ENCODE data around the gene CAVIN2.

CAVIN2 gene, protein sequence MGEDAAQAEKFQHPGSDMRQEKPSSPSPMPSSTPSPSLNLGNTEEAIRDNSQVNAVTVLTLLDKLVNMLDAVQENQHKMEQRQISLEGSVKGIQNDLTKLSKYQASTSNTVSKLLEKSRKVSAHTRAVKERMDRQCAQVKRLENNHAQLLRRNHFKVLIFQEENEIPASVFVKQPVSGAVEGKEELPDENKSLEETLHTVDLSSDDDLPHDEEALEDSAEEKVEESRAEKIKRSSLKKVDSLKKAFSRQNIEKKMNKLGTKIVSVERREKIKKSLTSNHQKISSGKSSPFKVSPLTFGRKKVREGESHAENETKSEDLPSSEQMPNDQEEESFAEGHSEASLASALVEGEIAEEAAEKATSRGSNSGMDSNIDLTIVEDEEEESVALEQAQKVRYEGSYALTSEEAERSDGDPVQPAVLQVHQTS

DNA sequence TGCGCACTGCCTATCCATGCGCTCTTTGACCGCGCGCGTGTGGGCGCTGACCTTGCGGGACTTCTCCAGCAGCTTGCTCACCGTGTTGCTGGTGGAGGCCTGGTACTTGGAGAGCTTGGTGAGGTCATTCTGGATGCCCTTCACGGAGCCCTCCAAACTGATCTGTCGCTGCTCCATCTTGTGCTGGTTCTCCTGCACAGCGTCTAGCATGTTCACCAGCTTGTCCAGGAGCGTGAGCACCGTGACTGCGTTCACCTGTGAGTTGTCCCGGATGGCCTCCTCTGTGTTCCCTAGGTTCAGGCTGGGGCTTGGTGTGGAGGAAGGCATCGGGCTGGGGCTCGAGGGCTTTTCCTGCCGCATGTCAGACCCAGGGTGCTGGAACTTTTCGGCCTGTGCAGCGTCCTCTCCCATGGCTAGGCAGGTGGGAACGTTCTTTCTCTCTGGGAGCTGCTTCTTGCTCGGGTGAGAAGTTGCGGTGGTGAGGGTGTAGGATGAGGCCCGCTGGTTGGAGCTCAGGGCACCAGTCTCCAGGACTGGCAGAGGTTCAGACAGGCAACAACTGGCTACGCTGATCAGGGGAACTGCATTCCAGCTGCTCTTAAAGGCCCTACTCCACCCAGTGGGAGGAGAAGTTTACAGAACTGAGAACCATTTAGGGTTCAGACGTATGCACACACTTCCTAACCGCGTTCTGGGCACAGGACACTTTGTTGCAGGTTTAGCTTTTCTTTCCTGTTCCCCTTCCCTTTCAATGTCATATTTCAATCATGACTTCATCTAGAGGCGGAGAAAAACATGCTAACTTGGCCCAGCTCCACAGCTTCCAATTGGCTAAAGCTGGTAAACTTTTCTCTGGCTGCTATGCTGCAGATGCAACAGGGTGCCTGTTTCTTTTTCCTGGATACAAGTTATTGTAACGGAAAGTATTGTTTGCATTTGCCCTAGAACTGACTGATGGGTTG, at the start of gene CAVIN2:
Gene CAVIN2 (minus strand): TSS at position 574 of the 962 bp plus-strand sequence. CDS start 163 bp downstream, at position 411.
- DNase-seq (ENCODE audit: low spot score) (peak; percentile 60), FAIRE-seq (no peak)

DNA sequence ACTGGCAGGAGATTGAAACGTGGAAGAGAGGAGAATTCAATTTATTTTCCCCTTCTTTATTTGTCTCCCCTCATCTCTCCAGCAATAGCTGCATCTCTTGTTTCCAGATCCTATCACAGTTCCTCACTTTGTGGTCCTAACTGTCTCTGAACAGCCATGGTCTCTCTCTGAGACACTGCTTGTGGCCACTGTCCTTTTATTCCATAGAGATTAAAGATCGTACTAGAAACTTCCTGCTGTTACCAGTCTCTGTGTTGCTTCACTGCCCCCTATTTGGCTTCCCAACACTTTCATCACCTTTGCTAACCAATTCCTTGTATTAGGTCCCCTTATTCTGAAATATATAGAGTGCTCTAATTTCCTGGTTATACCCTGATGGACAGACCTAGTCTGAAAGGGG, 48.9 kb upstream of the CAVIN2 start:
- DNase-seq (ENCODE audit: low spot score) (no peak), FAIRE-seq (no peak)

DNA sequence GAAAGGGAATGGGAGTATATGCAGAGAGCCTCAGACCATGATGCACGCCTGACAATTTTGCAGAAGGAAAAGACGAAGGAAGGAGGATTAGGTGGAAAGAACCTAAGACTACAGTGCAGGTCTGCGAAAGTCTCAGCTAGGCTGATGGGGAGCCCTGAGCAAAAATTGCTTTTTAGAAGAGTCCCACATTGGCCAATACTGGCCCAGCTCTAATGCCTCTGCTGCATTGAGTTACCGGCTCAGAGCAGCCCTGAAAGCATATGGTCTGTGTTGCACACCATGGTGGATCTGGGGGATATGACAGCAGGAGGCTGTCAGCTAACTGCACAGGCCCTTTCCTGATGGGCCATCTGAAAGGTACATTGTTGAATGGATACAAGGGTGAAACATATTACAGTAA, 48.3 kb upstream of the CAVIN2 start:
- DNase-seq (ENCODE audit: low spot score) (no peak), FAIRE-seq (no peak)

DNA sequence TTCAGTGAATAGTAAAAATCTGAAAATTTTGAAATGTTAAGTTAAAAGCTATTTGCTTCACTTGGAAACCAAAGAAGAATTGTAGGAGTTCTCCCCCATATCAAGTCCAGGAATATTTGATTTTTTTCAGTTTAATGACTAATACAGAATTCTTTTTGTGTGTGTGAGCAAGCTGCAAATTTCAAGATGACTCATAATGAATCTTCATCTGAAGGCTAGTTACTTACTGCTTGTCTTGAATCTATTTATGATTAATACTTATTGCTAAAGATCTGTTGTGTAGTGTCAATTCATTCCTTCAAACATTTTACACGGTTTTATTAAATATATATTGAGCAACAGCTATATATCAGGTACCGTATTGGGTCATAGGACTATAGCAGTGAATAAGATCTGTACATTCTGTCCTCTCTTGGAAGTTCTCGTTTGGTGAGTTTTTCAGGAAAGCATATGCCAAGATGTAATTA, 47.8 kb upstream of the CAVIN2 start:
- peak; percentile 44 for DNase-seq (ENCODE audit: low spot score)
- FAIRE-seq = no peak

DNA sequence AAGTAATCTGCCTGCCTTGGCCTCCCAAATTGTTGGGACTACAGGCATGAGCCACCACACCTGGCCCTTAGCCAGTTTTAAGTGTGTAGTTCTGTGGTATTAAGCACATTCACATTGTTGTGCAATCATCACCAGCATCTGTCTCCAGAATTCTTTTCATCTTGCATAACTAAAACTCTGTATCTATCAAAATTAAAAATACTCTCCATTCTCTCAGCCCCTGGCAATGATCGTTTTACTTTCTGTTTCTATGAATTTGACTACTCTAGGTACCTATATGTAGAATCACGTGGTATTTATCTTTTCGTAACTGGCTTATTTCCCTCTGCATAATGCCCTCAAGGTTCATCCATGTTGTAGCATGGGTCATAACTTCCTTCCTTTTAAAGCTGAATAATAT, 45.5 kb upstream of the CAVIN2 start:
- FAIRE-seq (no peak), DNase-seq (ENCODE audit: low spot score) (no peak)

DNA sequence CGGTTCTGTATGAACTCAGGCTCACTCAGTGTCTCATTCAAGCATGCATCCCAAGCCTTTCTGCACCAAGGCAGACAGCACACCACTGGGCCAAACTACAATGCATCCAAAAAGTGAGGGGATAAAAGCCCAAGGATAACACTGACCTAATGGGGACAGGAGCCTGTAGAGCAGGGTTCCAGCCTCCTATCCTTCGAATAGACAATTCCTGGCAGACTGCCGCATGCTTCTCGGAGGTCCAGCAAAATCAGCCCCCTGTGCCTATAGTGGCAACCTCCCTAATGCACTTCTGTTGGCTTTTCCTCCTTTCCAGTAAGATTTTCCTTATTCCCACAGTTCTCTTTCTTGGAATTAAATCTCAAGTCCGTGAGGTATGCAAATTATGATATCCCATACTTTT, 44.8 kb upstream of the CAVIN2 start:
- DNase-seq (ENCODE audit: low spot score) = no peak
- FAIRE-seq = no peak

DNA sequence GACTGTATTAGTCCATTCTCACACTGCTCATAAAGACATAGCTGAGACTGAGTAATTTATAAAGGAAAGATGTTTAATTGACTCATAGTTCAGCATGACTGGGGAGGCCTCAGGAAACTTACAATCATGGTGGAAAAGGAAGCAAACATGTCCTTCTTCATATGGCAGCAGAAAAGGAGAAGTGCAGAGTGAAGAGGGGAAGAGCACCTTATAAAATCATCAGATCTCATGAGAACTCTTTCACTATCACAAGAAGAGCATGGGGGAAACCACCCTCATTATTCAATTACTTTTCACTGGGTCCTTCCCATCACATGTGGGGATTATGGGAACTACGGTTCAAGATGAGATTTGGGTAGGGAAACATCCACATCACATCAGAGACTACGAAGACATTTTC, 43.0 kb upstream of the CAVIN2 start:
- FAIRE-seq = no peak
- no peak for DNase-seq (ENCODE audit: low spot score)

DNA sequence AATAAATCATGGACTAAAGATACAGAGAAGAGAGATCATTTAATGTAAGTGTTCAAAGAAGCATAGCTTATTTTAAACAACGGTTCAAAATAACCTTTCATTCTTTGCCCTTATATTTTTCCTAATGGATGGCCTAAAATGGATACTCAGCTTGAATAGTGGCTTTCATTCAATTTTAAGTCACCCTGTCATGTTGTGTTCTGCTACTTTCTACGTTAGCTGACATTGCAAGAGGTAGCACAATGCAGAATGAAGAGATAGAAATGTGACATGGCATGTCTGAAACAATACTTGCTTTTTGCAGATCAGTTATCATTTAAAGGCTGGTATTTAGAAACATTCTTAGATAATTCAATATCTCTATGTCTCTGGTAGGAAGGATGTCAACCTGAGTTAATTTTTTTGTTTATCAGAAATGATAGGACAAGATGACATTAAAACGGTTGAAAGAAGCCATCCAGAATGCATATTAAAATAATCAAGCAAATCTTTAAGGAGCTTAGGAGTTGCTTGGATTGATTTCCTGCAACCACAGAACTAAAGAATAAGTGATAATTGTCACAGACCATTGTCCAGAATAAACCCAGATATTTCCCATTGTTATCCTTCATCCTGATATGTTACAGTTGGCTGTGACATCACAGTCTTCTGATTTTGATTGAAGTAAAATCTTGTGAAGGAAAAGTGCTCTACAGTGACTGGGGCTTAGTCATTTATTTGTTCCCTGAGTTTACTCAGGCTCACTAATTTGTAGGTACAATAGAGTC, 41.7 kb upstream of the CAVIN2 start:
- DNase-seq (ENCODE audit: low spot score) = no peak
- FAIRE-seq = no peak

DNA sequence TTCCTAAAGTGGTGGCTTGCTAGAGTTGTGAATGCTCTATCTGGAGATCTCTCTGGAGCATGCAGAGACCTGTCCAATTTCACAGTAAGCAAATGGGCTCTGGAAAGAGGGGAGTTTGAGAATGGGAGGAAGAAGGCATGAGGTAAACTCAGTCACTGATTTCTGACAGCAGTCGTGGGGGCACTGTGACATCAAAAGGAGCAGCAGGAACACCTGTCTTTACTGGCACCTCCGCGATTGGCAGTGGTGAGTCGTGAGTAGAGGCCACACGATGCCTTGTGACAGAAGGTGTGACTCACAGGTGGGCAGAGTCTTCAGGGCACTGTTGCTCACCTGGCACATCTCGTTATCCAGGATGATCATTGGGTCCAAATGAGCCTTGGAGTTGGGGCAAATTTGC, 38.8 kb upstream of the CAVIN2 start:
- peak; percentile 40 for FAIRE-seq
- DNase-seq (ENCODE audit: low spot score) = no peak

DNA sequence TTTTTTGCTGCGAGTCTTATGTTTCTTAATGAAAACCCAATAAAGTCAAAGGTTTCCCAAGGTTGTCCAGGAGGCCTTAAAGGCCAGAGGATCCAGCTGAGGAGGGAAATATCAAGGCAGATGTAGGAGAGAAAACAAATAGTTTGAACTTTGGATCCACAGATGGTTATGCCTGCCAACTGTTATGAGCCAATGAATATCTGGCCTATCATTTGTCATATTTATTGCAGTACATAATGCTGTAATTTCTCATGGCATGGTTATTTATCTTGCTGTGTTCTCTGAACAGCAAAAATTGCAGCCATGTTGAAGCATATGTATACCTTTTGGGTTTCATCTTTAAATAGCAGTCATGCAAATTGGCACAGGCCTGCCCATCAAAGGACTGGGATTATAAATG, 38.2 kb upstream of the CAVIN2 start:
- FAIRE-seq = no peak
- no peak for DNase-seq (ENCODE audit: low spot score)

DNA sequence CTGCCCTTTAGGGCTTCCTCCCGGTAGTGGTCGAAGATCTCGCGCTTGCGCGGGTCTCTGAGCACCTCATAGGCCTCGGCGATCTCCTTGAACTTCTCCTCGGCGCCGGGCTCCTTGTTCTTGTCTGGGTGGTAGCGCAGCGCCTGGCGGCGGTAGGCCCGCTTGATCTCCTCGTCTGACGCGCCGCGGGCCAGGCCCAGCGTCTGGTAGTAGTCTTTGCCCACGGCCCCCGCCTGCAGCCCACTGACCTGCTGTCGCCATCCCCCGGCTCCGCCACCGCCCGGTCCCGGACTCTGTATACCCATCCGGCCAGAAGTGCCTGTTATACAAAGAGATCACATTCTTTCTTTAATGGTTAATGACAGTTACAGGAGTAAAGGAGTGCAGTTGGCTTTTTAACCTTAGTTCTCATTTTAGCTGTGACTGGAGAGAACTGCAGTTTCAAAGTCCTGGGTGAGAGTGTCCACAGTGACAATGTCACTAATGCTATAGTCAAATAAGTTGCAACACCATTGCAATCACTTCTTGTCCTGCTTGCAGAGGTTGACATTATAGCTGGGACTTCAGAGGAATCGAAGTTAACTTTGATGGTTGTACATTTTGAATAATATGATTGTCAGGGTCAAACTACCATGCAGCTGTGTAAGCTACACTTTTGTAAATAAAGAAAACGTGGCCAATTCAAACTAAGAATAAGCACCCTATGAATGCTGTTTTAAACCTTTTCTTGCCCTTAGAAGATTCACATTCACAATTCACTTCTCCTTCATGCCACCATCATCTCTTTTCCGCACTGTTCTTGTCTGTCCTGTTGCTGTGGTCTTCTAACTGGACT, 35.3 kb upstream of the CAVIN2 start:
- FAIRE-seq = no peak
- no peak for DNase-seq (ENCODE audit: low spot score)

DNA sequence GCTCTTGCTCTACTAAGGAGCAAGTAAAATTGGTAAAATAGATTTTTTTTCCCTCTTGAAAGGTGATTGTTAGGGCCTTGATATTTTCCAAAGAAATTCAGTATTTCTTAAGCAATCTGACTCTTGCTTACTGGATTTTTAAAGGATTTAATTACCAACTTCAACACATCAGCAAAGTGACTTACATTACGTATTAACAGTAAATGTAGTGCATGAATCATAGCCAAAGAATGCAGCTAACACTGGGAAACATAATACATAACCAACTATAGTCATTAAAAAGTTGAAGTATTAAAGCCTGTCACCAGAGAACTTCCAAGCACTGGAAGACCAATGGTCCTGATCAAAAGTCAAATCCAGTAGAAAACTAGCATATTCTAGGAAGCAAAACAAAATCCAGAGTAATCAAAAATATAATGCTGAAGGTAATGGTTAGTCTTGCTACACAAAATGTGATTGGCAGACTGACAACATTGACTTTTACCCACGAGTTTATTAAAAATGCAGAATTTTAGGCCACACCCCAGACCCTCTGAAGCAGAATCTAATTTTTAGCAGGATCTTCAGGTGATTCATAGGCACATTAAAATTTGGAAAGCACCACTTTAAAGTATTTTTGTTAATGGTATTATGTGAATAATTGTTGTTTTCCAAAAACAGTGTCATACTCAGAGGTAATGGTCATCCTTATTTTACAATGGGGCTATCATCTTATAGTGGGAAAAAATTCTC, 31.8 kb upstream of the CAVIN2 start:
- FAIRE-seq = no peak
- DNase-seq (ENCODE audit: low spot score) = peak; percentile 50

DNA sequence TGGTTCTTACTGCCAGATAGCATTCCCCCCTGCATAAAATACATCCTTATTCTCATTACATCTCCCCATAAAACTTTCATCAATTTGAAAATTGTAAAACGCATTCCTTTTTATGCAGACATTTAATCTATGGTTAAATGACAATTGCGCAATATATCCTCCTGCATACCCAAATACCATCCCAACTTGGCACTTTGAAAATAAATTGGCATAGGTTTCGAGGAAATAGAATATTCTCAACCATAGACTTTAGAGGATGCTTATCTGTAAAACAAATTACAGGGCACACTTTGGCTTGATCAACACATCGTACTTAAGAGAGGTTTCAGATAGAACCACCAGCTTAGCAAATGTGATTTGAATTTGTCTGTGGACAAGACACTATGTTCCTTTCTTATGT, 31.0 kb upstream of the CAVIN2 start:
- no peak for FAIRE-seq
- DNase-seq (ENCODE audit: low spot score) = no peak

DNA sequence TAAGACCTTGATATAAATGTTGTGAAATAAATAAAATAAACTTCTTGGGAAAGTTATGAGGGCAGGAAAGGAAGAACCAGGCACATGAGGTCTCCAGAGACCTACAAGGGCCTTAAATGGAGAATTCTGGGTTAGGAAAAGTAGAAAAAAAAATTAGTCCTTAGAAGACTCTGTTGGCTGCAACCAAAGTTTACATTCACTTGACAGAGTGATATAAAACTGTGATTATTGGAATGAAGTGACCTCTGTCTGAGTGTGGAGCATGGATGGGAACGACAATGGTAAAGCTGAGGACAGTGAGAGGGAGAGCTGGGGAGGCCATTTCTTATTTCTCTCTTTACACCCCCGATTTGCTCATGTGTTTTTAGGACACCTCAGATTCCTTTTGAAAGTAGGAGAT, 29.0 kb upstream of the CAVIN2 start:
- DNase-seq (ENCODE audit: low spot score) (no peak), FAIRE-seq (no peak)

DNA sequence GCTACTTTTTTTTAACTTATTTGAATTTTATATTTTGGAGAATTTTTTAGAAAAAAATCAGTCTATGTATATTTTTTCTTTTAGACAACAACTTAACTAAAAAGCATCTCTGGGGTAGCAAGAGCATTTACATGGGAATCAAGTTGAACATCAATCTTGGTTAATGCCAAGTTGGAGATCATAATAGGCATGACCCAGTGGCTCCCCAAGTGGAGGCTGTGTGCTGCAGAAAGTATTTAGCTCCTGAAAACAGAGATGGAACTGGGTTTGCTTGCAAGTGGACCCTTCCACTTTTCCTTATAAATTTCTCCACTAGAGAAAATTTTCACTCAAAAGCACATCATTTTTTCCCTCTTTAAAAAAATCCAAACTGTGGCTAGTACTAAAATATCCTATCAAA, 23.9 kb upstream of the CAVIN2 start:
- no peak for DNase-seq (ENCODE audit: low spot score)

DNA sequence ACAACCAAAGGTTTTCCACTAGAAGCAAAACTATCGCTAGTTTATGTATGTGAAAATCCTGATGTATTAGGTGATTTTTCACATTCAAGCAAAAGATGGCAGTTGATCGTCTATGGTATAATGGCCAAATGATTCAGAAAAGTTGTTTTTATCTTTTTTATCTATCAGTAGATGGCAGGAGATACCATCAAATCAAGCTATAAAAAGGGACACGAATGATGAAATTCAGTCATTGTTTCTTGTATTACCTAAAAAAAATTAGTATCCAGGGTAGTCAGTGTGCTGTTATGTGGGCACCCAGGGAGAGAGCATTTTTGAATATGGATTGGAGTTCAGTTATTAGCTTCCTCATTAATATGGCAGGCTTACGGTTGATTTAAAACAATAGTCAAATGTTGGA, 22.9 kb upstream of the CAVIN2 start:
- DNase-seq (ENCODE audit: low spot score) = no peak
- FAIRE-seq = no peak

More for the DNA sequence above, 23.9 kb upstream of the CAVIN2 start:
- FAIRE-seq = no peak

DNA sequence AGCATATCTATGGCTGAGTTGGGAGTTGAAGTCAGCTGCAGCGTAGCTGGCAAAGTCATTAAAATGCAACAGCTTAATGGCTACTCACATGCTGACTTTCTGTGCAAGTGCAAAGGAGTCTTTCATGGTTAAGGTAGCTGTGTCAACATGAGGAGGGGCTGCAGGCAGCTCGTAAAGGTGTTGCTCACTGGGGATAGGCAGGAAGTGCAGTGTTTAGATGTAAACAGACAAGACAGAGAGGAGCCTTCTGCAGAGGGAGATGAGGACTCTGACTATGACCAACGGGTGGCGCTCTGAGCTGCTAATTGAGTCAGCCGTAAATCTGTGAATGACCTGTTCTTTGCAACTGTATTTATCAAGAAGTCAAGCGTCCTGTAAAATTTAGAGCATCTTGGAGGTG, 22.3 kb upstream of the CAVIN2 start:
- no peak for DNase-seq (ENCODE audit: low spot score)
- peak; percentile 61 for FAIRE-seq

DNA sequence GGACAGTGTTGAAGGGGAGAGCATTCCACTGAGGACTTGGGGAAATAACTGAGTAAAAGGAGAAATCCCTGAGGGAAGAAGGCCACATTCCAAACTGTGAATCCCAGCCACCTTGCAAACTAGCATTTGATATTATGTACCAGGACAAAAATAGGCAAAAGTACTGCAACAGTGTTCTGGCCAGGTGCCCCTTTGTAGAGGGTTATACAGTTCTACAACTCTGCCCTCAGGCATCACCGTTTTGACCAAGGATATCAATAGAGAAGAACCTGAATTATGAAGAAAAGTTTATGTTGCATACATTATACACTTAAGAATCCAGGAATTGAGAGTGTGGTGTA, 20.6 kb upstream of the CAVIN2 start:
- FAIRE-seq = no peak

DNA sequence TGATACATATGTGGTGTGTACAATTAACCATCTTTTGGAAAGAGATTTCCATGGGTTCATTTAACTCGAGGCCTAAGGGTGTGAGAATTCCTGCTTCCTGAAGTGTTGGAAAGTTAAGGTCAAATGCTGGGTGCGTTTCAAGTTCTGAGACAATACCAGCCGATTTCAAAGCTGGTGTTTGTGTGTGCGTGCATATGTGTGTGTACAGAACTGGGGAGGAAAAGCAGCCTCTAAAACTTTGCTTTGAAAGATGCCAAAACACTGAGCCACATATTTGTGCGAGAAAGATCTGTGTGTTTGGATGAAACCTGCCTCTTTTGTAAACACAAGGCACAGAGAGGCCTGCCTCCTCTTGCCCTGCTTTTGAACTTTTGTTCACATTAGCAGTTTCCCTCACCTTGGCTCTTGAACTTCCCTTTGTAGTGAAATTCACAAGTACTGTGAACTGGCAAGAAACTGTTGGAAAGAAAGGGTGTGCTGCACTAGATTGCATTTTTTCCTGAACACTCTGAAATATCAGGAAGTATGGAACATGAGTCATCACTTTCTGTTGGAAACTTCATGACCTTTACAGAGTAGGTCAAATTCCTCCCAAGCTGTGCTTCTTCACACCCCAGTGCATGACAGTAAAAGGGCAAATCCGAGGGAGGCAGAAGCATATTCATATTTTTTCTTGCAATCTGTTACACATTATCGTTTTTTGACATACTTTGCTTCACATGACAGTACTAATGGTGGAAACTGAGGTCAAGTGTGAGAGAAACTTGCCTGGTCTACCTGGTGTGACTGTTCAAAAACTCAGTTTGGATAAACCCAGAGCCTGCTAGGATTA, 20.0 kb upstream of the CAVIN2 start:
- FAIRE-seq = peak; percentile 88
- DNase-seq (ENCODE audit: low spot score) = peak; percentile 73

More for the DNA sequence above, 20.6 kb upstream of the CAVIN2 start:
- no peak for DNase-seq (ENCODE audit: low spot score)
